WTC11 (cell line): ENCODE results near the gene AQP7. TPM values are rescaled to one million over a fixed set of nuclear protein-coding genes. Genes with fewer than 3 reads are reported as not detected.

Experiments used
- ATAC-seq: fragments of 200-7000 bp; cut with Tn5 transposase; 2 replicates; pipeline ENCODE4 v1.10.0; 2021; ENCODE audit warnings: mild to moderate bottlenecking, moderate library complexity
- CTCF ChIA-PET: fragments of 300-600 bp; sonication (Branson Sonifier 250); formaldehyde crosslinking; loops from one replicate; lab custom pipeline; 2021; ENCODE audit warnings: antibody characterized with exemption; lab: Charles Lee
- POLR2A ChIA-PET: fragments of 350-600 bp; sonication (Branson Sonifier 250); formaldehyde crosslinking; loops from one replicate; lab custom pipeline; 2021; ENCODE audit warnings: antibody characterized with exemption; lab: Charles Lee
- DNase-seq: peaks from one replicate; pipeline ENCODE4 v3.0.0; 2021; ENCODE audit warnings: low spot score
- H3K27ac Mint-ChIP-seq: 2 replicates; pipeline ENCODE4 v1.8.0; 2021; ENCODE audit warnings: mixed read lengths
- H3K27me3 Mint-ChIP-seq: 2 replicates; pipeline ENCODE4 v1.8.0; 2021; ENCODE audit warnings: low read depth, mild to moderate bottlenecking, moderate library complexity, mixed read lengths
- H3K36me3 Mint-ChIP-seq: 2 replicates; pipeline ENCODE4 v1.8.0; 2021; ENCODE audit warnings: mixed read lengths
- H3K4me1 Mint-ChIP-seq: 2 replicates; pipeline ENCODE4 v1.8.0; 2022; ENCODE audit warnings: mixed read lengths
- H3K4me3 Mint-ChIP-seq: 2 replicates; pipeline ENCODE4 v1.8.0; 2021; ENCODE audit warnings: mild to moderate bottlenecking, moderate library complexity, mixed read lengths
- H3K9me3 Mint-ChIP-seq: 2 replicates; pipeline ENCODE4 v1.8.0; 2021; ENCODE audit warnings: mixed read lengths
- ARID4B ChIP-seq: sonication (generic); formaldehyde crosslinking; IDR thresholded peaks from 2 replicates; pipeline ENCODE4 v1.8.0; 2023; ENCODE audit warnings: missing genetic modification reagents, mild to moderate bottlenecking, borderline replicate concordance
- ATF1 ChIP-seq: sonication (generic); formaldehyde crosslinking; IDR thresholded peaks from 2 replicates; pipeline ENCODE4 v1.8.1; 2023; ENCODE audit warnings: mild to moderate bottlenecking, moderate library complexity, missing genetic modification reagents
- CREM ChIP-seq: sonication (generic); formaldehyde crosslinking; IDR thresholded peaks from 2 replicates; pipeline ENCODE4 v1.8.1; 2022; ENCODE audit warnings: mild to moderate bottlenecking, missing genetic modification reagents, moderate library complexity
- ETV6 ChIP-seq: sonication (generic); formaldehyde crosslinking; IDR thresholded peaks from 2 replicates; pipeline ENCODE4 v1.8.1; 2022; ENCODE audit warnings: mild to moderate bottlenecking, missing genetic modification reagents
- FOXP1 ChIP-seq: sonication (generic); formaldehyde crosslinking; IDR thresholded peaks from 2 replicates; pipeline ENCODE4 v1.8.0; 2022; ENCODE audit warnings: missing genetic modification reagents, mild to moderate bottlenecking, moderate library complexity, borderline replicate concordance
- GRHL2 ChIP-seq: fragments of 250-450 bp; sonication (Bioruptor Pico); IDR thresholded peaks from 2 replicates; pipeline ENCODE4 v1.8.0; 2022; ENCODE audit warnings: mild to moderate bottlenecking, moderate library complexity; ENCODE audit not compliant: insufficient replicate concordance, severe bottlenecking
- HMGA2 ChIP-seq: fragments of 250-450 bp; sonication (Bioruptor Pico); IDR thresholded peaks from 2 replicates; pipeline ENCODE4 v1.4.0; 2021; ENCODE audit warnings: mild to moderate bottlenecking, moderate library complexity
- JUN ChIP-seq: sonication (generic); formaldehyde crosslinking; IDR thresholded peaks from 2 replicates; pipeline ENCODE4 v1.8.0; 2023; ENCODE audit warnings: mild to moderate bottlenecking, missing genetic modification reagents
- KAT7 ChIP-seq: sonication (generic); formaldehyde crosslinking; IDR thresholded peaks from 2 replicates; pipeline ENCODE4 v1.8.1; 2023; ENCODE audit warnings: missing genetic modification reagents, mild to moderate bottlenecking, borderline replicate concordance
- MYBL2 ChIP-seq: sonication (generic); formaldehyde crosslinking; IDR thresholded peaks from 2 replicates; pipeline ENCODE4 v1.8.1; 2023; ENCODE audit warnings: mild to moderate bottlenecking, moderate library complexity, missing genetic modification reagents
- NFATC4 ChIP-seq: fragments of 250-450 bp; sonication (Bioruptor Pico); IDR thresholded peaks from 2 replicates; pipeline ENCODE4 v1.9.0; 2021; ENCODE audit warnings: mild to moderate bottlenecking
- NFYB ChIP-seq: sonication (generic); formaldehyde crosslinking; conservative IDR thresholded peaks from 2 replicates; pipeline ENCODE4 v1.8.0; 2022; ENCODE audit warnings: low read depth, missing genetic modification reagents
- NR2C2 ChIP-seq: sonication (generic); formaldehyde crosslinking; IDR thresholded peaks from 2 replicates; pipeline ENCODE4 v1.8.0; 2022; ENCODE audit warnings: mild to moderate bottlenecking, missing genetic modification reagents
- OVOL2 ChIP-seq: fragments of 250-450 bp; sonication (Bioruptor Pico); IDR thresholded peaks from 2 replicates; pipeline ENCODE4 v1.9.0; 2021; ENCODE audit warnings: mild to moderate bottlenecking, borderline replicate concordance
- RELA ChIP-seq: sonication (generic); formaldehyde crosslinking; IDR thresholded peaks from 2 replicates; pipeline ENCODE4 v1.8.1; 2022; ENCODE audit warnings: missing genetic modification reagents, mild to moderate bottlenecking, borderline replicate concordance
- SP1 ChIP-seq: sonication (generic); formaldehyde crosslinking; conservative IDR thresholded peaks from 2 replicates; pipeline ENCODE4 v1.8.1; 2022; ENCODE audit warnings: missing genetic modification reagents
- USF1 ChIP-seq: sonication (generic); formaldehyde crosslinking; IDR thresholded peaks from 2 replicates; pipeline ENCODE4 v1.8.0; 2022; ENCODE audit warnings: mild to moderate bottlenecking, missing genetic modification reagents
- ZNF121 ChIP-seq: sonication (generic); formaldehyde crosslinking; IDR thresholded peaks from 2 replicates; pipeline ENCODE4 v1.8.0; 2023; ENCODE audit warnings: missing genetic modification reagents
- ZNF281 ChIP-seq: sonication (generic); formaldehyde crosslinking; IDR thresholded peaks from 2 replicates; pipeline ENCODE4 v1.8.0; 2023; ENCODE audit warnings: mild to moderate bottlenecking, missing genetic modification reagents
- ZNF423 ChIP-seq: fragments of 250-450 bp; sonication (Bioruptor Pico); IDR thresholded peaks from 2 replicates; pipeline ENCODE4 v2.1.2; 2022; ENCODE audit warnings: mild to moderate bottlenecking, moderate library complexity
- ZNF671 ChIP-seq: fragments of 250-450 bp; sonication (Bioruptor Pico); IDR thresholded peaks from 2 replicates; pipeline ENCODE4 v1.8.0; 2021; ENCODE audit warnings: mild to moderate bottlenecking
- total RNA-seq: library from RNA; stranded (reverse); gene quantifications from 3 replicates; pipeline ENCODE4 v1.2.3, GENCODE V29; 2021

AQP7 gene
- total RNA-seq, 1 experiment from 2014 or later: 0.17 TPM

GRCh38 chr9:33431420-33431819, 29.1 kb upstream of the AQP7 start:
- TF ChIP-seq SP1 (CRISPR knock-in tag): no peak
- TF ChIP-seq HMGA2 (CRISPR knock-in tag): no peak
- no peaks in the 10 kb centered on the region for H3K36me3 Mint-ChIP-seq

GRCh38 chr9:33430942-33431341, 28.6 kb upstream of the AQP7 start:
- H3K27ac Mint-ChIP-seq: no peak overlapping the region
- ATAC-seq: no peak
- TF ChIP-seq CREM (CRISPR knock-in tag) (no peak), NFATC4 (CRISPR knock-in tag) (no peak), ZNF281 (CRISPR knock-in tag) (no peak), ARID4B (no peak), FOXP1 (no peak), GRHL2 (CRISPR knock-in tag) (no peak), ZNF671 (no peak), ETV6 (CRISPR knock-in tag) (no peak), ATF1 (no peak), NFYB (CRISPR knock-in tag) (no peak), KAT7 (CRISPR knock-in tag) (no peak), USF1 (CRISPR knock-in tag) (no peak), JUN (CRISPR knock-in tag) (no peak), RELA (CRISPR knock-in tag) (no peak), OVOL2 (CRISPR knock-in tag) (no peak), ZNF121 (CRISPR knock-in tag) (no peak), MYBL2 (CRISPR knock-in tag) (no peak), ZNF423 (CRISPR knock-in tag) (no peak), NR2C2 (CRISPR knock-in tag) (no peak)
- no peaks in the 10 kb centered on the region for H3K4me1 Mint-ChIP-seq
- ChIA-PET CTCF (interaction anchor here (0.8 to 1.1 kb wide), 3 partner anchors 15 to 22 kb away, joined by 3 to 4 read pairs (median 4); partner anchors contain the start of gene AQP3), POLR2A (no interaction called here)
- H3K27me3 Mint-ChIP-seq: no peaks in the 10 kb centered on the region
- no peak for DNase-seq
- H3K36me3 Mint-ChIP-seq: no peaks in the 10 kb centered on the region
- no peak overlapping the region for H3K4me3 Mint-ChIP-seq
- no peaks in the 10 kb centered on the region for H3K9me3 Mint-ChIP-seq

More at GRCh38 chr9:33431420-33431819, 29.1 kb upstream of the AQP7 start:
- Mint-ChIP-seq H3K27me3 (no peaks in the 10 kb centered on the region), H3K4me3 (no peak overlapping the region), H3K4me1 (no peaks in the 10 kb centered on the region), H3K27ac (no peak overlapping the region), H3K9me3 (no peaks in the 10 kb centered on the region)
- DNase-seq: no peak
- ATAC-seq: no peak
- ChIA-PET CTCF (interaction anchor here (0.8 to 1.1 kb wide), 3 partner anchors 16 to 22 kb away, joined by 3 to 4 read pairs (median 4); partner anchors contain the start of gene AQP3), POLR2A (no interaction called here)
